GM23338 (cell line): ENCODE data around the gene PRKACA. TPM values are rescaled to one million over a fixed set of nuclear protein-coding genes. Genes with fewer than 3 reads are reported as not detected.

Source experiments
- ATAC-seq: fragments of 200-7000 bp; cut with Tn5 transposase; 3 replicates; pipeline ENCODE4 v1.9.1; 2020
- DNase-seq: peaks from one replicate; pipeline ENCODE4 v3.0.0-alpha.2; 2015; ENCODE audit warnings: low spot score
- H2AFZ ChIP-seq: fragments of 200-600 bp; sonication (generic); 2 replicates; pipeline ENCODE4 v1.8.0; 2016; ENCODE audit warnings: antibody characterized with exemption, mild to moderate bottlenecking, moderate library complexity
- H3F3A ChIP-seq: fragments of 200-600 bp; sonication (generic); replicated peaks from 2 replicates; pipeline ENCODE4 v1.8.0; 2017; ENCODE audit warnings: antibody characterized with exemption, mixed run types, low read depth
- H3K27ac ChIP-seq: fragments of 200-600 bp; sonication (generic); 2 replicates; pipeline ENCODE4 v1.6.1; 2016; ENCODE audit warnings: low read depth
- H3K27me3 ChIP-seq: fragments of 200-600 bp; sonication (generic); 2 replicates; pipeline ENCODE4 v1.8.0; 2016; ENCODE audit warnings: mild to moderate bottlenecking, mixed run types, moderate library complexity; ENCODE audit not compliant: insufficient read depth
- H3K36me3 ChIP-seq: fragments of 200-600 bp; sonication (generic); 2 replicates; pipeline ENCODE4 v1.8.0; 2016; ENCODE audit warnings: mild to moderate bottlenecking; ENCODE audit not compliant: insufficient read depth
- H3K4me1 ChIP-seq: fragments of 200-600 bp; sonication (generic); 2 replicates; pipeline ENCODE4 v1.8.0; 2016; ENCODE audit warnings: mild to moderate bottlenecking, moderate library complexity; ENCODE audit not compliant: insufficient read depth
- H3K4me2 ChIP-seq: fragments of 200-600 bp; sonication (generic); 2 replicates; pipeline ENCODE4 v1.7.1; 2017; ENCODE audit warnings: mixed run types
- H3K4me3 ChIP-seq: fragments of 200-600 bp; sonication (generic); 2 replicates; pipeline ENCODE4 v1.6.1; 2016; ENCODE audit warnings: mixed run types
- H3K79me2 ChIP-seq: fragments of 200-600 bp; sonication (generic); replicated peaks from 2 replicates; pipeline ENCODE4 v1.8.0; 2017; ENCODE audit warnings: mild to moderate bottlenecking; ENCODE audit not compliant: insufficient read depth
- H3K9me2 ChIP-seq: fragments of 200-600 bp; sonication (generic); 2 replicates; pipeline ENCODE4 v1.8.0; 2017; ENCODE audit not compliant: insufficient read depth
- H4K20me1 ChIP-seq: fragments of 200-600 bp; sonication (generic); replicated peaks from 2 replicates; pipeline ENCODE4 v1.8.0; 2017; ENCODE audit warnings: mild to moderate bottlenecking; ENCODE audit not compliant: insufficient read depth
- H3K27ac Mint-ChIP-seq: 2 replicates; pipeline ENCODE4 v1.8.0; 2020; ENCODE audit warnings: inconsistent platforms, mild to moderate bottlenecking, moderate library complexity, mixed read lengths
- H3K27me3 Mint-ChIP-seq: 3 replicates; pipeline ENCODE4 v1.8.0; 2022; ENCODE audit warnings: low read depth, mild to moderate bottlenecking, moderate library complexity, mixed read lengths, inconsistent platforms; ENCODE audit not compliant: insufficient read depth, poor library complexity
- H3K36me3 Mint-ChIP-seq: 3 replicates; pipeline ENCODE4 v1.8.0; 2021; ENCODE audit warnings: low read depth, mild to moderate bottlenecking, inconsistent platforms, moderate library complexity, mixed read lengths
- H3K4me1 Mint-ChIP-seq: 3 replicates; pipeline ENCODE4 v1.8.0; 2020; ENCODE audit warnings: mild to moderate bottlenecking, inconsistent platforms, mixed read lengths
- H3K4me3 Mint-ChIP-seq: 3 replicates; pipeline ENCODE4 v1.8.0; 2021; ENCODE audit warnings: moderate library complexity, mild to moderate bottlenecking, inconsistent platforms, mixed read lengths
- H3K9me3 Mint-ChIP-seq: 3 replicates; pipeline ENCODE4 v1.8.0; 2020; ENCODE audit warnings: moderate library complexity, mild to moderate bottlenecking, inconsistent platforms, mixed read lengths
- CREB1 ChIP-seq: fragments of 250-450 bp; sonication (Bioruptor Pico); IDR thresholded peaks from 2 replicates; pipeline ENCODE4 v1.5.0; 2020; ENCODE audit warnings: low read depth, mild to moderate bottlenecking, moderate library complexity
- EZH2 ChIP-seq: fragments of 200-600 bp; sonication (generic); IDR thresholded peaks from one replicate; pipeline ENCODE4 v1.8.0; 2017; ENCODE audit warnings: antibody characterized with exemption, mild to moderate bottlenecking, low read depth; ENCODE audit not compliant: unreplicated experiment
- EZH2phosphoT487 ChIP-seq: fragments of 200-600 bp; sonication (generic); IDR thresholded peaks from one replicate; pipeline ENCODE4 v1.8.1; 2018; ENCODE audit warnings: antibody characterized with exemption; ENCODE audit not compliant: unreplicated experiment
- JUNB ChIP-seq: IDR thresholded peaks from one replicate; pipeline ENCODE4 v1.6.1; 2016; ENCODE audit warnings: antibody characterized with exemption; ENCODE audit not compliant: unreplicated experiment
- NANOG ChIP-seq: IDR thresholded peaks from 2 replicates; pipeline ENCODE4 v1.6.1; 2016; ENCODE audit warnings: antibody characterized with exemption, borderline replicate concordance
- POLR2AphosphoS5 ChIP-seq: IDR thresholded peaks from 2 replicates; pipeline ENCODE4 v1.6.1; 2016; ENCODE audit warnings: antibody characterized with exemption, low read depth
- STAT1 ChIP-seq: IDR thresholded peaks from one replicate; pipeline ENCODE4 v1.6.1; 2016; ENCODE audit warnings: antibody characterized with exemption; ENCODE audit not compliant: unreplicated experiment
- ZNF114 ChIP-seq: fragments of 250-450 bp; sonication (Bioruptor Pico); IDR thresholded peaks from 2 replicates; pipeline ENCODE4 v1.5.0; 2020; ENCODE audit warnings: mild to moderate bottlenecking, moderate library complexity
- ZNF331 ChIP-seq: fragments of 250-450 bp; sonication (Bioruptor Pico); IDR thresholded peaks from 2 replicates; pipeline ENCODE4 v1.5.0; 2020; ENCODE audit warnings: low read depth, mild to moderate bottlenecking, moderate library complexity
- polyA plus RNA-seq: library from polyadenylated mRNA; unstranded; fragments of >200 nt; fragmentation: Nextera tagmentation; extraction: Ambion mirVana; gene quantifications from 2 replicates; pipeline ENCODE4 v1.2.1, GENCODE V29; 2016
- total RNA-seq: library from RNA; depleted of rRNA; stranded (reverse); fragments of >200 nt; shearing (Covaris generic); gene quantifications from 2 replicates; pipeline ENCODE4 v1.2.3, GENCODE V29; 2014
- TF ChIP-seq, protein P1 (sequence below), 2 experiments: fragments of 200-600 bp in 1 of 2; sonication (generic) in 1 of 2; conservative IDR thresholded peaks; 2 replicates each; pipeline versions ENCODE4 v1.5.1 to v1.6.1; 2016 to 2017; ENCODE audit warnings: antibody characterized with exemption in 2 of 2, low read depth in 2 of 2, mild to moderate bottlenecking in 2 of 2, moderate library complexity in 1 of 2
- TF ChIP-seq, protein P2 (sequence below): IDR thresholded peaks from 2 replicates; pipeline ENCODE4 v1.6.1; 2016; ENCODE audit warnings: antibody characterized with exemption
- TF ChIP-seq, protein P3 (sequence below): fragments of 250-450 bp; sonication (Bioruptor Pico); IDR thresholded peaks from 2 replicates; pipeline ENCODE4 v1.5.0; 2020; ENCODE audit warnings: mild to moderate bottlenecking, moderate library complexity

PRKACA gene
- total and polyA plus RNA-seq, 2 experiments from 2014 or later = 13.0 to 31.3 TPM

DNA sequence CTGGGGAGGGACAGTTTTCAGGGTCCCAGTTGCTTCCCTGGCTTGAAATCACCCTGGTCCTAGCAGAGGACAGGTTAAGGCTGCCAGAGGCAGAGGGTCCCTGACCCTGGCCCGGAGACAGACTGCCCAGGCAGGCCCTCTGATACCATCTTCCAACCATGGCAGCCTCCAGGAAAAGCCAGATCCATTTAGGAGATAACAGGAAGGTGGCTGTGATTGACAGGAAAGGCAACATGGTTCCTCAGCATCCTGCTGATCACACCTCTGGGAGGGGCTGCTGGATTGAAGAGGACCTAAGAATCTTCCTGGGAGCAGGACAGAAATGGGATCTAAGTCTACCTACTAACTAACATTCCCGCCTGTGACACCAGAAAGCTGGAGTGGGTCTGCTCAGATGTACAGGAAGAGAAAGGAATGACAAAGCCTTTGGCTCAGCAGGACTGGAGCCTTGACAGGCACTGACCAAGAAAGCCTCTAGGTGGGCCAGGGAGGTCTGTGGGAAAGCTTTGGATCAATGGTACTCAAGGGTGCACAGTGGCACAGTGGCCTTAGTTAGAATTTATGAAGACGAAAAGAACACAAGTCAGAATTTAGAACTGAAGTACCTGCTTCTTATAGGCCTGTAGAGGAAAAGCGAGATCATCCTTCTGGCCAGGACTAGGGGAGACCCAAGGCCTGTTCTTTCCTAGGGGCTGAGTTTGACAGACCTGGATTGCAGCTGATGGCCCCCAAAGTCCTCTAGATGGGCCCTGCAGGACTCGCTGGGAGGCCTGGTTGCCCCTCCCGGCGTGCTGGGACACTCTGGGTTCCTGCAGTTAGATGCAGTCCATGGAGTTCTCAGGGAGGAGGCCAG lies 2.3 kb upstream of the PRKACA start:
- H3K9me3 Mint-ChIP-seq = no peaks in the 10 kb centered on the region; the same call in 2 of the 3 replicates
- H2AFZ ChIP-seq = no peak overlapping the region
- H3K4me2 ChIP-seq = no peak overlapping the region
- H3K4me1 Mint-ChIP-seq = peaks cover 21% of the 10 kb centered on the region
- TF ChIP-seq ZNF114 (no peak), ZNF331 (CRISPR knock-in tag) (no peak), STAT1 (no peak)
- no peak overlapping the region for H3K4me3 Mint-ChIP-seq
- peaks cover 14% of the 10 kb centered on the region for H4K20me1 ChIP-seq
- peaks cover 22% of the 10 kb centered on the region for H3K4me1 ChIP-seq
- H3K9me2 ChIP-seq = no peaks in the 10 kb centered on the region
- peaks cover 17% of the 10 kb centered on the region for H3K79me2 ChIP-seq
- no peaks in the 10 kb centered on the region for H3K27me3 ChIP-seq
- H3K36me3 ChIP-seq = no peaks in the 10 kb centered on the region; the same call in 1 of the 2 replicates
- peaks cover 37% of the 10 kb centered on the region for H3K36me3 Mint-ChIP-seq
- peaks cover 15% of the 10 kb centered on the region; the same call in 1 of the 2 replicates for H3F3A ChIP-seq
- H3K4me3 ChIP-seq = no peak overlapping the region
- no peak overlapping the region for H3K27ac ChIP-seq
- no peak for ATAC-seq
- no peak for DNase-seq
- no peak overlapping the region for H3K27ac Mint-ChIP-seq
- peaks cover 19% of the 10 kb centered on the region for H3K27me3 Mint-ChIP-seq

DNA sequence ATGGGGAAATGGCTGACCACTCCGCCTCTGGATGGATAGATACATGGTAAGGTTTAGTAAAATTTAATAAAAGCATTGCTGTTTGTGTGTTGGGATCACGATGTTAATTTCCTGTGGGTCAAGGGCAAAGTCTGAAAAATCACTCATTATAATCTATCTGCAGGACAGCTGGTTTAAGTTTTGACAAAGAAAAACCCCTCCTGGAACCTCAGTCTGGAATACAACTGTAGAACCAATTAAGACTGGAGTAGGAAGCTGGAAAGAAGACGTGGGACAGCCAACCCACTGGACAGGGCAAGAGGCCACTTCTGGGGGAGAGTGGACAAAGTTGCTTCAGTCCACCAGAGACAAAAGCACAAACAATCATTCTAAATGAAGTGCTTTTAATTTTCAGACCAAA lies 1.6 kb upstream of the PRKACA start:
- Histone ChIP-seq H3K27me3 (no peaks in the 10 kb centered on the region), H4K20me1 (peaks cover 14% of the 10 kb centered on the region), H3K36me3 (no peaks in the 10 kb centered on the region; the same call in 1 of the 2 replicates), H3K4me1 (peaks cover 23% of the 10 kb centered on the region), H3K27ac (peak overlapping the region; percentile 88; the same call in 1 of the 2 replicates), H3K4me2 (peak overlapping the region; percentile 86; the same call in 1 of the 2 replicates), H2AFZ (no peak overlapping the region), H3K9me2 (no peaks in the 10 kb centered on the region), H3K79me2 (peaks cover 17% of the 10 kb centered on the region), H3F3A (peaks cover 15% of the 10 kb centered on the region), H3K4me3 (peak overlapping the region; percentile 71; the same call in 1 of the 2 replicates)
- Mint-ChIP-seq H3K36me3 (peaks cover 29% of the 10 kb centered on the region), H3K4me3 (peak overlapping the region; percentile 84), H3K27ac (no peak overlapping the region), H3K27me3 (peaks cover 19% of the 10 kb centered on the region), H3K9me3 (no peaks in the 10 kb centered on the region; the same call in 2 of the 3 replicates), H3K4me1 (peaks cover 21% of the 10 kb centered on the region)
- DNase-seq (no peak), ATAC-seq (no peak)
- TF ChIP-seq, protein P1, sequence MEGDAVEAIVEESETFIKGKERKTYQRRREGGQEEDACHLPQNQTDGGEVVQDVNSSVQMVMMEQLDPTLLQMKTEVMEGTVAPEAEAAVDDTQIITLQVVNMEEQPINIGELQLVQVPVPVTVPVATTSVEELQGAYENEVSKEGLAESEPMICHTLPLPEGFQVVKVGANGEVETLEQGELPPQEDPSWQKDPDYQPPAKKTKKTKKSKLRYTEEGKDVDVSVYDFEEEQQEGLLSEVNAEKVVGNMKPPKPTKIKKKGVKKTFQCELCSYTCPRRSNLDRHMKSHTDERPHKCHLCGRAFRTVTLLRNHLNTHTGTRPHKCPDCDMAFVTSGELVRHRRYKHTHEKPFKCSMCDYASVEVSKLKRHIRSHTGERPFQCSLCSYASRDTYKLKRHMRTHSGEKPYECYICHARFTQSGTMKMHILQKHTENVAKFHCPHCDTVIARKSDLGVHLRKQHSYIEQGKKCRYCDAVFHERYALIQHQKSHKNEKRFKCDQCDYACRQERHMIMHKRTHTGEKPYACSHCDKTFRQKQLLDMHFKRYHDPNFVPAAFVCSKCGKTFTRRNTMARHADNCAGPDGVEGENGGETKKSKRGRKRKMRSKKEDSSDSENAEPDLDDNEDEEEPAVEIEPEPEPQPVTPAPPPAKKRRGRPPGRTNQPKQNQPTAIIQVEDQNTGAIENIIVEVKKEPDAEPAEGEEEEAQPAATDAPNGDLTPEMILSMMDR (conservative IDR thresholded peaks at IDR 0.05; ENCODE audit: low read depth in 2 of 2) = no peak
- TF ChIP-seq NANOG = no peak
- no peak for TF ChIP-seq EZH2
- no peak for TF ChIP-seq EZH2phosphoT487
- no peak for TF ChIP-seq STAT1
- TF ChIP-seq, protein P2, sequence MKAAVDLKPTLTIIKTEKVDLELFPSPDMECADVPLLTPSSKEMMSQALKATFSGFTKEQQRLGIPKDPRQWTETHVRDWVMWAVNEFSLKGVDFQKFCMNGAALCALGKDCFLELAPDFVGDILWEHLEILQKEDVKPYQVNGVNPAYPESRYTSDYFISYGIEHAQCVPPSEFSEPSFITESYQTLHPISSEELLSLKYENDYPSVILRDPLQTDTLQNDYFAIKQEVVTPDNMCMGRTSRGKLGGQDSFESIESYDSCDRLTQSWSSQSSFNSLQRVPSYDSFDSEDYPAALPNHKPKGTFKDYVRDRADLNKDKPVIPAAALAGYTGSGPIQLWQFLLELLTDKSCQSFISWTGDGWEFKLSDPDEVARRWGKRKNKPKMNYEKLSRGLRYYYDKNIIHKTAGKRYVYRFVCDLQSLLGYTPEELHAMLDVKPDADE = no peak
- no peak for TF ChIP-seq POLR2AphosphoS5
- TF ChIP-seq, protein P3, sequence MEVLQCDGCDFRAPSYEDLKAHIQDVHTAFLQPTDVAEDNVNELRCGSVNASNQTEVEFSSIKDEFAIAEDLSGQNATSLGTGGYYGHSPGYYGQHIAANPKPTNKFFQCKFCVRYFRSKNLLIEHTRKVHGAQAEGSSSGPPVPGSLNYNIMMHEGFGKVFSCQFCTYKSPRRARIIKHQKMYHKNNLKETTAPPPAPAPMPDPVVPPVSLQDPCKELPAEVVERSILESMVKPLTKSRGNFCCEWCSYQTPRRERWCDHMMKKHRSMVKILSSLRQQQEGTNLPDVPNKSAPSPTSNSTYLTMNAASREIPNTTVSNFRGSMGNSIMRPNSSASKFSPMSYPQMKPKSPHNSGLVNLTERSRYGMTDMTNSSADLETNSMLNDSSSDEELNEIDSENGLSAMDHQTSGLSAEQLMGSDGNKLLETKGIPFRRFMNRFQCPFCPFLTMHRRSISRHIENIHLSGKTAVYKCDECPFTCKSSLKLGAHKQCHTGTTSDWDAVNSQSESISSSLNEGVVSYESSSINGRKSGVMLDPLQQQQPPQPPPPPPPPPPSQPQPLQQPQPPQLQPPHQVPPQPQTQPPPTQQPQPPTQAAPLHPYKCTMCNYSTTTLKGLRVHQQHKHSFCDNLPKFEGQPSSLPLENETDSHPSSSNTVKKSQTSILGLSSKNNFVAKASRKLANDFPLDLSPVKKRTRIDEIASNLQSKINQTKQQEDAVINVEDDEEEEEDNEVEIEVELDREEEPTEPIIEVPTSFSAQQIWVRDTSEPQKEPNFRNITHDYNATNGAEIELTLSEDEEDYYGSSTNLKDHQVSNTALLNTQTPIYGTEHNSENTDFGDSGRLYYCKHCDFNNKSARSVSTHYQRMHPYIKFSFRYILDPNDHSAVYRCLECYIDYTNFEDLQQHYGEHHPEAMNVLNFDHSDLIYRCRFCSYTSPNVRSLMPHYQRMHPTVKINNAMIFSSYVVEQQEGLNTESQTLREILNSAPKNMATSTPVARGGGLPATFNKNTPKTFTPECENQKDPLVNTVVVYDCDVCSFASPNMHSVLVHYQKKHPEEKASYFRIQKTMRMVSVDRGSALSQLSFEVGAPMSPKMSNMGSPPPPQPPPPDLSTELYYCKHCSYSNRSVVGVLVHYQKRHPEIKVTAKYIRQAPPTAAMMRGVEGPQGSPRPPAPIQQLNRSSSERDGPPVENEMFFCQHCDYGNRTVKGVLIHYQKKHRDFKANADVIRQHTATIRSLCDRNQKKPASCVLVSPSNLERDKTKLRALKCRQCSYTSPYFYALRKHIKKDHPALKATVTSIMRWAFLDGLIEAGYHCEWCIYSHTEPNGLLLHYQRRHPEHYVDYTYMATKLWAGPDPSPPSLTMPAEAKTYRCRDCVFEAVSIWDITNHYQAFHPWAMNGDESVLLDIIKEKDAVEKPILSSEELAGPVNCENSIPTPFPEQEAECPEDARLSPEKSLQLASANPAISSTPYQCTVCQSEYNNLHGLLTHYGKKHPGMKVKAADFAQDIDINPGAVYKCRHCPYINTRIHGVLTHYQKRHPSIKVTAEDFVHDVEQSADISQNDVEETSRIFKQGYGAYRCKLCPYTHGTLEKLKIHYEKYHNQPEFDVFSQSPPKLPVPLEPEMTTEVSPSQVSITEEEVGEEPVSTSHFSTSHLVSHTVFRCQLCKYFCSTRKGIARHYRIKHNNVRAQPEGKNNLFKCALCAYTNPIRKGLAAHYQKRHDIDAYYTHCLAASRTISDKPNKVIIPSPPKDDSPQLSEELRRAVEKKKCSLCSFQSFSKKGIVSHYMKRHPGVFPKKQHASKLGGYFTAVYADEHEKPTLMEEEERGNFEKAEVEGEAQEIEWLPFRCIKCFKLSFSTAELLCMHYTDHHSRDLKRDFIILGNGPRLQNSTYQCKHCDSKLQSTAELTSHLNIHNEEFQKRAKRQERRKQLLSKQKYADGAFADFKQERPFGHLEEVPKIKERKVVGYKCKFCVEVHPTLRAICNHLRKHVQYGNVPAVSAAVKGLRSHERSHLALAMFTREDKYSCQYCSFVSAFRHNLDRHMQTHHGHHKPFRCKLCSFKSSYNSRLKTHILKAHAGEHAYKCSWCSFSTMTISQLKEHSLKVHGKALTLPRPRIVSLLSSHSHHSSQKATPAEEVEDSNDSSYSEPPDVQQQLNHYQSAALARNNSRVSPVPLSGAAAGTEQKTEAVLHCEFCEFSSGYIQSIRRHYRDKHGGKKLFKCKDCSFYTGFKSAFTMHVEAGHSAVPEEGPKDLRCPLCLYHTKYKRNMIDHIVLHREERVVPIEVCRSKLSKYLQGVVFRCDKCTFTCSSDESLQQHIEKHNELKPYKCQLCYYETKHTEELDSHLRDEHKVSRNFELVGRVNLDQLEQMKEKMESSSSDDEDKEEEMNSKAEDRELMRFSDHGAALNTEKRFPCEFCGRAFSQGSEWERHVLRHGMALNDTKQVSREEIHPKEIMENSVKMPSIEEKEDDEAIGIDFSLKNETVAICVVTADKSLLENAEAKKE = no peak
- no peak for TF ChIP-seq JUNB
- no peak for TF ChIP-seq CREB1 (CRISPR knock-in tag)
